SKM-1 treated with dmso at 0.1 percent for 144 hours (cell line): Measurements from ENCODE around the gene LRRC42.
A peak's percentile ranks its signal among the peaks of the same experiment; 100 is the strongest.
"Not testable (repeated sequence)": the region's sequence is repeated elsewhere in the genome, so short reads cannot be mapped to it uniquely, and the experiment has no call there.

Experiments used
- DNase-seq: peaks from one replicate; lab custom pipeline; 2025; ENCODE audit not compliant: unreplicated experiment; lab: John Stamatoyannopoulos, UW

Gene LRRC42

GRCh38 chr1:53967409-53968124 lies 21.4 kb downstream of the LRRC42 start:
- DNase-seq: no peak

GRCh38 chr1:53968125-53968513 lies 22.0 kb downstream of the LRRC42 start:
- DNase-seq: no peak

GRCh38 chr1:53969323-53969722 lies 23.2 kb downstream of the LRRC42 start:
- DNase-seq: not testable (repeated sequence)

GRCh38 chr1:53971718-53972117 lies 25.6 kb downstream of the LRRC42 start:
- DNase-seq: no peak

- DNase-seq: no peak
Observed at GRCh38 chr1:53975861-53976260, 29.7 kb downstream of the LRRC42 start.

- DNase-seq: no peak
Observed at GRCh38 chr1:53979712-53980450, 33.7 kb downstream of the LRRC42 start.

GRCh38 chr1:53981220-53981619 lies 35.1 kb downstream of the LRRC42 start:
- DNase-seq: no peak

GRCh38 chr1:53982034-53982762 lies 36.0 kb downstream of the LRRC42 start:
- DNase-seq: peak; percentile 65

GRCh38 chr1:53982763-53983104 lies 36.6 kb downstream of the LRRC42 start:
- no peak for DNase-seq

GRCh38 chr1:53984726-53985125 lies 38.6 kb downstream of the LRRC42 start:
- no peak for DNase-seq

GRCh38 chr1:53986458-53986857 lies 40.3 kb downstream of the LRRC42 start:
- DNase-seq: no peak

- DNase-seq: no peak
Observed at GRCh38 chr1:53987880-53988279, 41.7 kb downstream of the LRRC42 start.

- no peak for DNase-seq
Observed at GRCh38 chr1:53992085-53992874, 46.1 kb downstream of the LRRC42 start.

GRCh38 chr1:53994516-53994915 lies 48.4 kb downstream of the LRRC42 start:
- DNase-seq: not testable (repeated sequence)

GRCh38 chr1:53995683-53996082 lies 49.5 kb downstream of the LRRC42 start:
- DNase-seq: no peak

GRCh38 chr1:53998223-53998622 lies 52.1 kb downstream of the LRRC42 start:
- no peak for DNase-seq

- no peak for DNase-seq
Observed at GRCh38 chr1:53999920-54000319, 53.8 kb downstream of the LRRC42 start.

GRCh38 chr1:54001591-54001990 lies 55.4 kb downstream of the LRRC42 start:
- DNase-seq: no peak

- DNase-seq: no peak
Observed at GRCh38 chr1:54002544-54003248, 56.5 kb downstream of the LRRC42 start.

- DNase-seq: no peak
Observed at GRCh38 chr1:54003249-54003646, 57.1 kb downstream of the LRRC42 start.
